Panc1 (cell line): ENCODE measurements around the gene PKP3. TPM values are rescaled to one million over a fixed set of nuclear protein-coding genes. Genes with fewer than 3 reads are reported as not detected.
"Not testable (repeated sequence)": the region's sequence is repeated elsewhere in the genome, so short reads cannot be mapped to it uniquely, and the experiment has no call there.

Source experiments
- ATAC-seq: fragments of 200-7000 bp; cut with Tn5 transposase; 2 replicates; pipeline ENCODE4 v1.9.1; 2020; ENCODE audit warnings: mild to moderate bottlenecking, moderate library complexity
- BruUV-seq: library from RNA; stranded (reverse); fragments of 400-500 nt; replicated peaks from 2 replicates; lab custom pipeline; 2021; lab: Mats Ljungman, UMichigan
- CTCF ChIA-PET: fragments of 300-600 bp; sonication (Branson Sonifier 250); formaldehyde crosslinking; loops from one replicate; lab custom pipeline; 2022; ENCODE audit warnings: antibody characterized with exemption; lab: Charles Lee
- POLR2A ChIA-PET: fragments of 300-600 bp; sonication (Branson Sonifier 250); formaldehyde crosslinking; loops from one replicate; lab custom pipeline; 2022; ENCODE audit warnings: antibody characterized with exemption; lab: Charles Lee
- DNase-seq: peaks from one replicate; pipeline ENCODE4 v3.0.0-alpha.2; 2010; ENCODE audit warnings: low read depth, low spot score
- H3K27ac ChIP-seq: 2 replicates; pipeline ENCODE4 v1.5.1; 2011; ENCODE audit warnings: mild to moderate bottlenecking, low read length, inconsistent platforms
- H3K27me3 ChIP-seq: fragments of 200-500 bp; sonication (Bioruptor generic); 2 replicates; pipeline ENCODE4 v1.6.0; 2014; ENCODE audit warnings: low read length, inconsistent platforms; ENCODE audit not compliant: control insufficient read depth, insufficient read depth
- H3K36me3 ChIP-seq: fragments of 200-500 bp; sonication (Bioruptor generic); 2 replicates; pipeline ENCODE4 v1.5.1; 2014; ENCODE audit warnings: inconsistent platforms, mild to moderate bottlenecking, low read length, moderate library complexity; ENCODE audit not compliant: control insufficient read depth, insufficient read depth
- H3K4me1 ChIP-seq: 2 replicates; pipeline ENCODE4 v1.5.1; 2011; ENCODE audit warnings: inconsistent platforms, mild to moderate bottlenecking, low read length, moderate library complexity; ENCODE audit not compliant: control insufficient read depth, insufficient read depth
- H3K4me3 ChIP-seq, 2 experiments: 2 replicates each; pipeline ENCODE4 v1.5.1; 2011 to 2012; ENCODE audit warnings: low read depth in 2 of 2, low read length in 2 of 2, mild to moderate bottlenecking in 2 of 2, inconsistent platforms in 1 of 2, moderate library complexity in 1 of 2
- H3K9me3 ChIP-seq: fragments of 200-500 bp; sonication (Bioruptor generic); 2 replicates; pipeline ENCODE4 v1.5.1; 2014; ENCODE audit warnings: low read depth, mild to moderate bottlenecking, inconsistent platforms, low read length, moderate library complexity; ENCODE audit not compliant: control insufficient read depth, insufficient read depth
- POLR2AphosphoS5 ChIP-seq: IDR thresholded peaks from 2 replicates; pipeline ENCODE4 v1.6.1; 2012; ENCODE audit warnings: mild to moderate bottlenecking, low read depth, low read length, moderate library complexity
- SIN3A ChIP-seq: IDR thresholded peaks from 2 replicates; pipeline ENCODE4 v1.6.1; 2012; ENCODE audit warnings: low read depth, mild to moderate bottlenecking, low read length, moderate library complexity, borderline replicate concordance; ENCODE audit not compliant: insufficient read depth
- TCF7L2 ChIP-seq: IDR thresholded peaks from 2 replicates; pipeline ENCODE4 v1.6.1; 2011; ENCODE audit warnings: mild to moderate bottlenecking, low read depth, low read length, inconsistent platforms
- in situ Hi-C: cut with HindIII; loops from 2 replicates; pipeline ENCODE4 v1.10.0; 2016; ENCODE audit warnings: low sequenced_read_pairs, low pct_unique_long_range_greater_than_20kb
- intact Hi-C: fragments of 100-400 bp; cut with micrococcal nuclease; formaldehyde crosslinking; loops from one replicate; pipeline ENCODE4 v1.10.0; 2022; ENCODE audit not compliant: unreplicated experiment
- total RNA-seq: library from RNA; stranded (reverse); gene quantifications from one replicate; pipeline ENCODE4 v1.2.1, GENCODE V29; 2021; ENCODE audit not compliant: unreplicated experiment
- TF ChIP-seq, protein P1 (sequence below): fragments of 450-650 bp; IDR thresholded peaks from 2 replicates; pipeline ENCODE4 v1.5.1; 2017; ENCODE audit warnings: mild to moderate bottlenecking
- TF ChIP-seq, protein P2 (sequence below), 2 experiments: IDR thresholded peaks; 2 replicates each; pipeline ENCODE4 v1.6.1; 2011 to 2012; ENCODE audit warnings: low read depth in 2 of 2, control low read depth in 1 of 2, low read length in 1 of 2, mild to moderate bottlenecking in 1 of 2, moderate library complexity in 1 of 2; ENCODE audit not compliant: insufficient read depth in 1 of 2

PKP3 gene
- total RNA-seq, 1 experiment from 2014 or later = 36.8 TPM

- no peaks in the 10 kb centered on the region for H3K9me3 ChIP-seq
- BruUV-seq = no TSS peak
- ATAC-seq = no peak
- in situ Hi-C loops = no loop called here
- POLR2A ChIA-PET = no interaction called here
- H3K4me1 ChIP-seq = no peaks in the 10 kb centered on the region
- DNase-seq = no peak
- H3K27me3 ChIP-seq = no peaks in the 10 kb centered on the region
- intact Hi-C loops = no loop called here
- TF ChIP-seq, protein P1, sequence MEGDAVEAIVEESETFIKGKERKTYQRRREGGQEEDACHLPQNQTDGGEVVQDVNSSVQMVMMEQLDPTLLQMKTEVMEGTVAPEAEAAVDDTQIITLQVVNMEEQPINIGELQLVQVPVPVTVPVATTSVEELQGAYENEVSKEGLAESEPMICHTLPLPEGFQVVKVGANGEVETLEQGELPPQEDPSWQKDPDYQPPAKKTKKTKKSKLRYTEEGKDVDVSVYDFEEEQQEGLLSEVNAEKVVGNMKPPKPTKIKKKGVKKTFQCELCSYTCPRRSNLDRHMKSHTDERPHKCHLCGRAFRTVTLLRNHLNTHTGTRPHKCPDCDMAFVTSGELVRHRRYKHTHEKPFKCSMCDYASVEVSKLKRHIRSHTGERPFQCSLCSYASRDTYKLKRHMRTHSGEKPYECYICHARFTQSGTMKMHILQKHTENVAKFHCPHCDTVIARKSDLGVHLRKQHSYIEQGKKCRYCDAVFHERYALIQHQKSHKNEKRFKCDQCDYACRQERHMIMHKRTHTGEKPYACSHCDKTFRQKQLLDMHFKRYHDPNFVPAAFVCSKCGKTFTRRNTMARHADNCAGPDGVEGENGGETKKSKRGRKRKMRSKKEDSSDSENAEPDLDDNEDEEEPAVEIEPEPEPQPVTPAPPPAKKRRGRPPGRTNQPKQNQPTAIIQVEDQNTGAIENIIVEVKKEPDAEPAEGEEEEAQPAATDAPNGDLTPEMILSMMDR = no peak
- no peak for TF ChIP-seq SIN3A
- TF ChIP-seq, protein P2, sequence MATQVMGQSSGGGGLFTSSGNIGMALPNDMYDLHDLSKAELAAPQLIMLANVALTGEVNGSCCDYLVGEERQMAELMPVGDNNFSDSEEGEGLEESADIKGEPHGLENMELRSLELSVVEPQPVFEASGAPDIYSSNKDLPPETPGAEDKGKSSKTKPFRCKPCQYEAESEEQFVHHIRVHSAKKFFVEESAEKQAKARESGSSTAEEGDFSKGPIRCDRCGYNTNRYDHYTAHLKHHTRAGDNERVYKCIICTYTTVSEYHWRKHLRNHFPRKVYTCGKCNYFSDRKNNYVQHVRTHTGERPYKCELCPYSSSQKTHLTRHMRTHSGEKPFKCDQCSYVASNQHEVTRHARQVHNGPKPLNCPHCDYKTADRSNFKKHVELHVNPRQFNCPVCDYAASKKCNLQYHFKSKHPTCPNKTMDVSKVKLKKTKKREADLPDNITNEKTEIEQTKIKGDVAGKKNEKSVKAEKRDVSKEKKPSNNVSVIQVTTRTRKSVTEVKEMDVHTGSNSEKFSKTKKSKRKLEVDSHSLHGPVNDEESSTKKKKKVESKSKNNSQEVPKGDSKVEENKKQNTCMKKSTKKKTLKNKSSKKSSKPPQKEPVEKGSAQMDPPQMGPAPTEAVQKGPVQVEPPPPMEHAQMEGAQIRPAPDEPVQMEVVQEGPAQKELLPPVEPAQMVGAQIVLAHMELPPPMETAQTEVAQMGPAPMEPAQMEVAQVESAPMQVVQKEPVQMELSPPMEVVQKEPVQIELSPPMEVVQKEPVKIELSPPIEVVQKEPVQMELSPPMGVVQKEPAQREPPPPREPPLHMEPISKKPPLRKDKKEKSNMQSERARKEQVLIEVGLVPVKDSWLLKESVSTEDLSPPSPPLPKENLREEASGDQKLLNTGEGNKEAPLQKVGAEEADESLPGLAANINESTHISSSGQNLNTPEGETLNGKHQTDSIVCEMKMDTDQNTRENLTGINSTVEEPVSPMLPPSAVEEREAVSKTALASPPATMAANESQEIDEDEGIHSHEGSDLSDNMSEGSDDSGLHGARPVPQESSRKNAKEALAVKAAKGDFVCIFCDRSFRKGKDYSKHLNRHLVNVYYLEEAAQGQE (IDR thresholded peaks at IDR 0.05; ENCODE audit: insufficient read depth in 1 of 2, low read depth in 2 of 2, low read length in 1 of 2) = no peak
- no peak for TF ChIP-seq TCF7L2
- no peak for TF ChIP-seq POLR2AphosphoS5
- H3K36me3 ChIP-seq = no peaks in the 10 kb centered on the region
- H3K4me3 ChIP-seq = no peak overlapping the region
- CTCF ChIA-PET = interaction anchor here (0.6 kb wide), 1 partner anchor 24 kb away, joined by 3 read pairs; no protein-coding TSS in a partner anchor
- no peak overlapping the region for H3K27ac ChIP-seq
Observed at GRCh38 chr11:424232-424631, 30.2 kb downstream of the PKP3 start.

GRCh38 chr11:424766-425165, 30.8 kb downstream of the PKP3 start:
- H3K36me3 ChIP-seq, ATAC-seq, H3K4me1 ChIP-seq, H3K9me3 ChIP-seq, H3K27ac ChIP-seq, H3K27me3 ChIP-seq, intact Hi-C loops, H3K4me3 ChIP-seq, BruUV-seq, POLR2A ChIA-PET, in situ Hi-C loops, DNase-seq: not testable (repeated sequence)
- CTCF ChIA-PET = interaction anchor here (0.6 kb wide), 1 partner anchor 23 kb away, joined by 3 read pairs; no protein-coding TSS in a partner anchor

GRCh38 chr11:425301-425700, 31.3 kb downstream of the PKP3 start:
- POLR2A ChIA-PET = no interaction called here

More at GRCh38 chr11:425301-425700, 31.3 kb downstream of the PKP3 start:
- in situ Hi-C loops = no loop called here
- CTCF ChIA-PET = no interaction called here
- Histone ChIP-seq H3K9me3 (no peaks in the 10 kb centered on the region), H3K36me3 (no peaks in the 10 kb centered on the region), H3K27ac (no peak overlapping the region), H3K4me3 (no peak overlapping the region), H3K4me1 (peaks cover 4% of the 10 kb centered on the region; the same call in 1 of the 2 replicates), H3K27me3 (no peaks in the 10 kb centered on the region)
- no peak for ATAC-seq
- TSS peak; percentile 64 for BruUV-seq
- intact Hi-C loops = no loop called here
- TF ChIP-seq, protein P1 = no peak
- TF ChIP-seq SIN3A (no peak), POLR2AphosphoS5 (no peak), TCF7L2 (no peak)
- TF ChIP-seq, protein P2 (IDR thresholded peaks at IDR 0.05; ENCODE audit: insufficient read depth in 1 of 2, low read depth in 2 of 2, low read length in 1 of 2) = no peak
- DNase-seq = no peak
